HepG2 (cell line): Measurements from ENCODE around the gene SLC38A4.

ENCODE experiments used
- E2F5 ChIP-seq: sonication (generic); formaldehyde crosslinking; conservative IDR thresholded peaks from 2 replicates; pipeline ENCODE4 v1.4.0; 2020; ENCODE audit warnings: missing genetic modification reagents
- KAT8 ChIP-seq: IDR thresholded peaks from 2 replicates; pipeline ENCODE4 v1.6.1; 2016; ENCODE audit warnings: missing genetic modification reagents, missing compliant biosample characterization
- NFYB ChIP-seq: sonication (generic); formaldehyde crosslinking; IDR thresholded peaks from 2 replicates; pipeline ENCODE4 v1.4.0; 2020; ENCODE audit warnings: missing genetic modification reagents
- PITX1 ChIP-seq: sonication (generic); formaldehyde crosslinking; IDR thresholded peaks from 2 replicates; pipeline ENCODE4 v1.5.1; 2020; ENCODE audit warnings: mild to moderate bottlenecking, missing genetic modification reagents
- POLR2A ChIP-seq, 2 experiments: IDR thresholded peaks; 2 replicates each; pipeline ENCODE4 v1.6.1; 2011; ENCODE audit warnings: low read depth in 2 of 2, low read length in 2 of 2, mild to moderate bottlenecking in 1 of 2, moderate library complexity in 1 of 2; ENCODE audit not compliant: insufficient read depth in 1 of 2
- PPARG ChIP-seq: conservative IDR thresholded peaks from 2 replicates; pipeline ENCODE4 v1.6.1; 2016; ENCODE audit warnings: missing biosample characterization, missing genetic modification reagents
- SMAD1 ChIP-seq: sonication (generic); formaldehyde crosslinking; IDR thresholded peaks from 2 replicates; pipeline ENCODE4 v1.4.0; 2020; ENCODE audit warnings: missing genetic modification reagents, low read depth, mild to moderate bottlenecking, borderline replicate concordance
- ZFP36 ChIP-seq: fragments of 150-350 bp; IDR thresholded peaks from 2 replicates; pipeline ENCODE4 v1.6.1; 2018; ENCODE audit warnings: borderline replicate concordance, low read length, low read depth; ENCODE audit not compliant: partially characterized antibody
- ZNF331 ChIP-seq: sonication (generic); formaldehyde crosslinking; IDR thresholded peaks from 2 replicates; pipeline ENCODE4 v1.4.0; 2020; ENCODE audit warnings: missing genetic modification reagents
- ZNF558 ChIP-seq: sonication (generic); formaldehyde crosslinking; IDR thresholded peaks from 2 replicates; pipeline ENCODE4 v1.9.0; 2022; ENCODE audit warnings: mild to moderate bottlenecking, missing genetic modification reagents, borderline replicate concordance
- ZNF747 ChIP-seq: sonication (generic); formaldehyde crosslinking; IDR thresholded peaks from 2 replicates; pipeline ENCODE4 v1.8.1; 2023; ENCODE audit warnings: missing genetic modification reagents, mild to moderate bottlenecking, borderline replicate concordance

GRCh38 chr12:46717159-46717558 lies 108.6 kb downstream of the SLC38A4 start:
- TF ChIP-seq SMAD1 (CRISPR knock-in tag) (no peak), ZNF558 (CRISPR knock-in tag) (no peak), ZNF747 (CRISPR knock-in tag) (no peak), PPARG (CRISPR knock-in tag) (no peak), E2F5 (CRISPR knock-in tag) (no peak), PITX1 (CRISPR knock-in tag) (no peak), ZFP36 (no peak), POLR2A (IDR thresholded peaks at IDR 0.05; ENCODE audit: insufficient read depth in 1 of 2, low read depth in 2 of 2, low read length in 2 of 2) (no peak), ZNF331 (CRISPR knock-in tag) (no peak), NFYB (CRISPR knock-in tag) (no peak), KAT8 (CRISPR knock-in tag) (no peak)
